RWPE1 (cell line): ENCODE results near the gene TNS4.
A peak's percentile ranks its signal among the peaks of the same experiment; 100 is the strongest.

Source experiments
- CTCF ChIA-PET: fragments of 350-600 bp; sonication (Branson Sonifier 250); formaldehyde crosslinking; extraction: SDS; loops from one replicate; lab custom pipeline; 2021; lab: Yijun Ruan, JAX
- POLR2A ChIA-PET: fragments of 400-600 bp; formaldehyde crosslinking; extraction: SDS; loops from one replicate; lab custom pipeline; 2020; ENCODE audit warnings: antibody characterized with exemption; ENCODE audit not compliant: low non-redundant PET; lab: Yijun Ruan, JAX
- DNase-seq: peaks from one replicate; pipeline ENCODE4 v3.0.0; 2012; ENCODE audit warnings: low spot score
- H3K27ac ChIP-seq: fragments of 450-650 bp; 2 replicates; pipeline ENCODE4 v1.5.1; 2017
- TF ChIP-seq, protein P1 (sequence below): fragments of 450-650 bp; conservative IDR thresholded peaks from 2 replicates; pipeline ENCODE4 v1.5.1; 2017; ENCODE audit warnings: low read depth, mild to moderate bottlenecking

The TNS4 gene

DNA sequence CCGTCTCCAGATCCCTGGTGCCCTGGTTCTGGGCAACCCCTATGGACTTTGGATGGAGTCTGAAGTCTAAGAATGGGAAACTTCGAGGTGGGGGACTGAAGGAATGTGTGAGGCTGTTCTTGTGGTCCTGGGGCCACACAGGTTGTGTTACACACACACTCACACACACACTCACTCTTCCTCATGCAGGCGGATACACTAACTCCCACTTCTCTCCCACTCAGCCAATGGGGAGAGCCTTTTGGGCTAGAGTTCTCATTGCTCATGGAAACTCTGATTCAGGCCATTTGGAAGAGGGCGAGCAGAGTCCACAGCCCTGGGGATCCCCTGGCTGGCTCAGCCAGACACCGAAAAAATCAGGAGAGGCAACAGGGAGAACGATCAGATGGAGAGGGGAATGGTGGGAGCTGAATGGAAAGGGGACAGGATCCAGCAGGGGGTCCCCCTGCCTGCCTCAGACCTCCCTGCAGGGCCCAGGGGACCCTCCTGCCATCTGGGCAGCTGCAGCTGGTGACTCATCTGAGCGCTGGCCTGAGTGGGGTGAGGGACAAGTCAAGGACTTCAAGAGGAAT lies 49.1 kb downstream of the TNS4 start:
- no peak for DNase-seq
- ChIA-PET CTCF (interaction anchor here (0.6 to 0.7 kb wide), 3 partner anchors 81 to 1491 kb away, joined by 3 to 7 read pairs (median 3); no protein-coding TSS in a partner anchor), POLR2A (no interaction called here)
- H3K27ac ChIP-seq, result peak overlapping the region; percentile 67
- TF ChIP-seq, protein P1, sequence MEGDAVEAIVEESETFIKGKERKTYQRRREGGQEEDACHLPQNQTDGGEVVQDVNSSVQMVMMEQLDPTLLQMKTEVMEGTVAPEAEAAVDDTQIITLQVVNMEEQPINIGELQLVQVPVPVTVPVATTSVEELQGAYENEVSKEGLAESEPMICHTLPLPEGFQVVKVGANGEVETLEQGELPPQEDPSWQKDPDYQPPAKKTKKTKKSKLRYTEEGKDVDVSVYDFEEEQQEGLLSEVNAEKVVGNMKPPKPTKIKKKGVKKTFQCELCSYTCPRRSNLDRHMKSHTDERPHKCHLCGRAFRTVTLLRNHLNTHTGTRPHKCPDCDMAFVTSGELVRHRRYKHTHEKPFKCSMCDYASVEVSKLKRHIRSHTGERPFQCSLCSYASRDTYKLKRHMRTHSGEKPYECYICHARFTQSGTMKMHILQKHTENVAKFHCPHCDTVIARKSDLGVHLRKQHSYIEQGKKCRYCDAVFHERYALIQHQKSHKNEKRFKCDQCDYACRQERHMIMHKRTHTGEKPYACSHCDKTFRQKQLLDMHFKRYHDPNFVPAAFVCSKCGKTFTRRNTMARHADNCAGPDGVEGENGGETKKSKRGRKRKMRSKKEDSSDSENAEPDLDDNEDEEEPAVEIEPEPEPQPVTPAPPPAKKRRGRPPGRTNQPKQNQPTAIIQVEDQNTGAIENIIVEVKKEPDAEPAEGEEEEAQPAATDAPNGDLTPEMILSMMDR, result no peak

DNA sequence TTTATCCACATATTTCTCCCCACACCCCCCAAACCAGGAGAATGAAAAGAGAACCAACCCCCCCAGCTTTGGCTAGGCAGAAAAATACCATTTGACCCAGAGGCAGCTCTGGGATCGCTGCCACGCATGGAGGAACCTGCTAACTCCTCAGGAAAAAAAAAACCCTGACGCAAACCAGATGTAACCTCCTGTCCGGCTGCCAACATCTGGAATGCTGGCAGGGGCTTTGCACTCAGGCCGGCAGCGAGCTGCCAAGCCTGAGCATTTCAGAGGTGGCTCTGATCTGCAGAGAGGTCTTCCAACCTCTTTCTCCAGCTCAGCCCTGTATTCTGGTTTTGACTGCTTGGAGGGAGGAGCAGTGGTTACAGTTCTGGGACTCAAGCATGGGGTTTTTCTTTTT lies 50.0 kb downstream of the TNS4 start:
- POLR2A ChIA-PET, result interaction anchor here (0.7 kb wide), 1 partner anchor 75 kb away, joined by 13 read pairs; no protein-coding TSS in a partner anchor
- H3K27ac ChIP-seq, result peak overlapping the region; percentile 67
- DNase-seq, result no peak
- TF ChIP-seq, protein P1, result no peak
- CTCF ChIA-PET, result interaction anchor here (0.6 kb wide), 1 partner anchor 80 kb away, joined by 3 read pairs; no protein-coding TSS in a partner anchor

DNA sequence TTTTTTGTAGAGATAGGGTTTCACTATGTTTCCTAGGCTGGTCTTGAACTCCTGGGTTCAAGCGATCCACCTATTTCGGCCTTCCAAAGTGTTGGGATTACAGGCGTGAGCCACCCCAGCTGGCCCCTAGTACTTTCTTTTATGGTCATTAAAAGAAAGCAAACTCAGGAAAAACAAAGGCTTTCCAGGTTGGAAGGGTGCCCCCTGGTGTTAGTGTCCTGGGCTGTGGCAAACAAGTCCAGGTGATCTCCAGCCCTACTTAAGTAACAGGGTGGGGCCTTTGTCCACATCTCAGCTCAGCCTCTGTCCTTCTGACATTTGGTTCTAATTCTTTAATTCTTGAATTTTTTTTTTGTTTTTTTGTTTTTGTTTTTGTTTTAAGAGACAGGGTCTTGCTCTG lies 51.2 kb downstream of the TNS4 start:
- POLR2A ChIA-PET, result no interaction called here
- no peak overlapping the region for H3K27ac ChIP-seq
- TF ChIP-seq, protein P1, result no peak; the same call in 1 of the 2 replicates
- DNase-seq, result peak; percentile 37
- CTCF ChIA-PET, result interaction anchor here (0.5 to 1.3 kb wide), 6 partner anchors 17 to 300 kb away, joined by 3 to 9 read pairs (median 4); partner anchors contain the start of gene TOP2A

DNA sequence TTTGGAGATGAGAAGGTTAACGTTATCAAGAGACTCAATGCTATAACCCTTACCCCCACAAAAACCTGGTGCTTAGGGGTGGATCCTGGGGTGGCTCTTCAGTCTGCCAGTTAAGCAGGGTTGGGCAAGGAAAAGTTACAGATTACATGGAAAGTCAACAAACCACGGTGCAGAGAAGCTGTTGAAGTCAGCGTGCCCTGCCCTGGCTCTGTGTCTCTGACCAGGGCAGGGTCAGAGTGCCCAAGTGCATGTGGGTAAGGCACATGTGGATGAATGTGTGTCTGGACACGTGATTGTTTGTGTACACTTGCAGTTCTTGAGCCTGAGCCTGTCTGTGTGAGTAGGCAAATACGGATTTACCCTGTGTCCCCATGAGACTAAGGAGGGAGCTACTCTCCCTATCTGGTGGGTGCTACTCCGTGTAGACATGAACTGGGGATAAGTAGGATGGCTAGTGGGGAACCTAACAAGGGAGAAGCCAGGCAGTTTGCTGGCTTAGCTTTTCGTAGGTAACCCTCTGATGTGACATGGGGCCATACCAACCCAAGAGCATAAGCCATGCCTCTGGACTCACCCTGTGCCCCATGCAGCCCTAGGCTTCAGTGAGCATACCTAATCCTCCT lies 52.7 kb downstream of the TNS4 start:
- peak overlapping the region; percentile 31 for H3K27ac ChIP-seq
- DNase-seq, result no peak
- ChIA-PET POLR2A (no interaction called here), CTCF (interaction anchor here (1.2 kb wide), 1 partner anchor 90 kb away, joined by 5 read pairs; no protein-coding TSS in a partner anchor)
- TF ChIP-seq, protein P1, result no peak

DNA sequence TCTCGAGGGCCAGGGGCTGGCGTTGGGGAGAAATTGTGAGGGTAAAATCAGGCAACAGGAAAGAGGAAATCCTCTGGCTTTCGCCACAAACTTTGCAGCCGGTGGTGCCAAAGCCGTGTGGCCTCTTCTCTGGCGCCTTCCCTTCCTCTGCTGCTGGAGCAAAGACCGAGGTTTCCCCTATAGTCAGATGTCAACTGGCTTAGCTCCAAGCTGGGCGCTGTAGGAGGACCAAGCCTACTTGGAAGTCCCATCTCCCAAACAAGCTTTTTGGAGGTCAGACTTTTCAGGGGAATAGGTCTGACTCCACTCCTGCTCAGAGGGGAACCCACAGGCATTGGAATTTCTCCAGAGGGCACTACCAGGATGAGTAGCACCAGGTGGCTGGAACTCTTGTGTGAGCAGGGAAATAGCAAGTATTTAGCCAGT lies 53.2 kb downstream of the TNS4 start:
- TF ChIP-seq, protein P1, result no peak
- ChIA-PET POLR2A (no interaction called here), CTCF (interaction anchor here (1.2 to 1.3 kb wide), 2 partner anchors 85 to 89 kb away, joined by 4 to 5 read pairs; no protein-coding TSS in a partner anchor)
- peak overlapping the region; percentile 31 for H3K27ac ChIP-seq
- DNase-seq, result no peak

DNA sequence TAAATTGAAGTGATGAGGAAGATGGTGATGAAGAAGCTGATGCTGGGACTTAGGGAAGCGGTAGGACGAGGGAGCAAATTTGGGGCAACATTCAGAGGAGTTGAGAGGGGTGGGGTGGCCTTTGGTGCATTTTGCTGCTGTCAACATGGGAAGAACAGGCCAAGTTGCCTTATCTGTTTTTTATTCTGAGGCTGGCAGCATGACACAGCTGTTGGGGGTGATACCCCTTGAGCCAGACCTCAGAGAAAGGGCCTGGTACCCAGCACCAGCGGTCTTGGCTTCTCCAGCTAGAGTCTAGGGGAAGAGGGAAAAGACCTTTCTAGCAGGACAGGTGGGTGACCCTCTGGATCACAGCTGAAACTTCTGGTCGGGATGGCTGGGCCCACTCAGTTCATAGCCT lies 53.6 kb downstream of the TNS4 start:
- H3K27ac ChIP-seq, result peak overlapping the region; percentile 31
- CTCF ChIA-PET, result interaction anchor here (1.2 to 1.3 kb wide), 2 partner anchors 85 to 89 kb away, joined by 4 to 5 read pairs; no protein-coding TSS in a partner anchor
- POLR2A ChIA-PET, result no interaction called here
- no peak for DNase-seq
- TF ChIP-seq, protein P1, result no peak
